IPS-20b (cell line): ENCODE data around the gene CGNL1.

Experiments used
- H3K27ac ChIP-seq: one replicate; pipeline ENCODE4 v1.5.1; 2013; ENCODE audit warnings: low read length
- H3K27me3 ChIP-seq: 2 replicates; pipeline ENCODE4 v1.6.1; 2013; ENCODE audit warnings: mild to moderate bottlenecking, low read length, inconsistent platforms; ENCODE audit not compliant: insufficient read depth
- H3K36me3 ChIP-seq: 2 replicates; pipeline ENCODE4 v1.6.1; 2013; ENCODE audit warnings: low read depth, mild to moderate bottlenecking, inconsistent platforms, low read length, moderate library complexity; ENCODE audit not compliant: insufficient read depth
- H3K4me1 ChIP-seq: 2 replicates; pipeline ENCODE4 v1.6.1; 2013; ENCODE audit warnings: mild to moderate bottlenecking, control low read depth, inconsistent platforms, low read length, moderate library complexity; ENCODE audit not compliant: insufficient read depth
- H3K4me3 ChIP-seq: 2 replicates; pipeline ENCODE4 v1.5.1; 2013; ENCODE audit warnings: mild to moderate bottlenecking, low read length, inconsistent platforms
- H3K9ac ChIP-seq: 2 replicates; pipeline ENCODE4 v1.6.1; 2013; ENCODE audit warnings: low read depth, mild to moderate bottlenecking, inconsistent platforms, low read length, moderate library complexity
- H3K9me3 ChIP-seq: 2 replicates; pipeline ENCODE4 v1.6.1; 2013; ENCODE audit warnings: mild to moderate bottlenecking, low read depth, low read length, inconsistent platforms; ENCODE audit not compliant: insufficient read depth

The CGNL1 gene

GRCh38 chr15:57503911-57504598 is 127.8 kb downstream of the CGNL1 start:
- no peak overlapping the region for H3K9ac ChIP-seq
- H3K27ac ChIP-seq: no peak overlapping the region
- no peaks in the 10 kb centered on the region for H3K9me3 ChIP-seq
- no peaks in the 10 kb centered on the region; the same call in 1 of the 2 replicates for H3K36me3 ChIP-seq
- no peak overlapping the region for H3K4me3 ChIP-seq
- H3K4me1 ChIP-seq: peaks cover 15% of the 10 kb centered on the region
- no peaks in the 10 kb centered on the region for H3K27me3 ChIP-seq

DNA sequence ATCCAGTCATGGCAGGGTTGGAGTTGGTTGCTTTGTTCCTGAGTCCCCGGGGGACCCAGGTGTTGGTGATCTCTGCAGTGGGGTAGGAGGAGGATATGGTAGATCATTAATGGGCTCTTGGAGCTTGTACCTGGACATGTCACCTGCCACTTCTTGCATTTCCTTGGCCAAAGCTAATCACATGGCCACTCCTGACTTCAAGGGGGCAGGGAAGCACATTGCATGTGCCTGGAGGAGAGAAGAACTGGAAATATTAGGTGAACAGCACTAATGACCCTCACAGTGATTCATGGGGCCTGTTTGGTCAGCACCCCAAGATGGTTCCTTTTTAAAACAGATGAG is 128.3 kb downstream of the CGNL1 start:
- H3K27ac ChIP-seq: no peak overlapping the region
- no peak overlapping the region for H3K9ac ChIP-seq
- H3K9me3 ChIP-seq: no peaks in the 10 kb centered on the region
- H3K4me1 ChIP-seq: peaks cover 15% of the 10 kb centered on the region
- H3K4me3 ChIP-seq: no peak overlapping the region
- H3K27me3 ChIP-seq: no peaks in the 10 kb centered on the region
- no peaks in the 10 kb centered on the region; the same call in 1 of the 2 replicates for H3K36me3 ChIP-seq

GRCh38 chr15:57505056-57505715 is 128.9 kb downstream of the CGNL1 start:
- no peak overlapping the region for H3K9ac ChIP-seq
- H3K4me3 ChIP-seq: no peak overlapping the region
- no peak overlapping the region for H3K27ac ChIP-seq
- no peaks in the 10 kb centered on the region for H3K9me3 ChIP-seq
- H3K36me3 ChIP-seq: no peaks in the 10 kb centered on the region; the same call in 1 of the 2 replicates
- no peaks in the 10 kb centered on the region for H3K27me3 ChIP-seq
- H3K4me1 ChIP-seq: peaks cover 15% of the 10 kb centered on the region

DNA sequence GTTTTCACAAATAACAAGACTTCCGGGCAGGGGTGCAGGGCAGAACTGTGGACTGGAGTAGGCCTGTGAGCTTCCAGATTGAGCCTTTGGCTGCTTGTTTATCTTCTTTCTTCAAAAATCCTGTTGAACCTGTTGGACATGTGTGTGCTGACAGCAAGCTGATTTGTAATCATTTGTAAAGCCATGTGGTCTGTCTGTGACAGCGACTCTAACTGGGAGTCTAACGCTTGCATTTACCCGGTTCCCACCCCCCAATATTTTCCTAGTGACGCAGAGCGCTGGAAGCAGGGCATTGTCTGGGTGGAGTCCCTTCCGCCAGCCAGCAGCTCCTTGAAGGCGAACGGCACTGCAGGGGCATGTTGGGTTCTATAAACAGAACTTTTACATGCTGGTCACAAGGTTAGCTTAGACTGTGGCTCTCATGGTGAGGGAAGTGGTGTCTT is 129.7 kb downstream of the CGNL1 start:
- no peak overlapping the region for H3K9ac ChIP-seq
- H3K36me3 ChIP-seq: no peaks in the 10 kb centered on the region; the same call in 1 of the 2 replicates
- H3K4me3 ChIP-seq: no peak overlapping the region
- H3K9me3 ChIP-seq: no peaks in the 10 kb centered on the region
- H3K27ac ChIP-seq: no peak overlapping the region
- peaks cover 15% of the 10 kb centered on the region for H3K4me1 ChIP-seq
- H3K27me3 ChIP-seq: no peaks in the 10 kb centered on the region

GRCh38 chr15:57506422-57506821 is 130.1 kb downstream of the CGNL1 start:
- Histone ChIP-seq H3K9ac (no peak overlapping the region), H3K27me3 (no peaks in the 10 kb centered on the region), H3K27ac (no peak overlapping the region), H3K36me3 (peaks cover 4% of the 10 kb centered on the region; the same call in 1 of the 2 replicates), H3K4me1 (peaks cover 15% of the 10 kb centered on the region), H3K4me3 (no peak overlapping the region), H3K9me3 (no peaks in the 10 kb centered on the region)

- Histone ChIP-seq H3K4me1 (peaks cover 12% of the 10 kb centered on the region), H3K9me3 (no peaks in the 10 kb centered on the region), H3K27me3 (no peaks in the 10 kb centered on the region), H3K9ac (no peak overlapping the region), H3K36me3 (peaks cover 4% of the 10 kb centered on the region; the same call in 1 of the 2 replicates), H3K4me3 (no peak overlapping the region), H3K27ac (no peak overlapping the region)
Observed at GRCh38 chr15:57507111-57507510, 130.8 kb downstream of the CGNL1 start.

- Histone ChIP-seq H3K36me3 (peaks cover 4% of the 10 kb centered on the region; the same call in 1 of the 2 replicates), H3K4me1 (peaks cover 10% of the 10 kb centered on the region), H3K27me3 (no peaks in the 10 kb centered on the region), H3K27ac (no peak overlapping the region), H3K9me3 (no peaks in the 10 kb centered on the region), H3K9ac (no peak overlapping the region), H3K4me3 (no peak overlapping the region)
Observed at GRCh38 chr15:57509126-57509525, 132.8 kb downstream of the CGNL1 start.

GRCh38 chr15:57509965-57510364 is 133.7 kb downstream of the CGNL1 start:
- no peak overlapping the region for H3K4me3 ChIP-seq
- H3K9ac ChIP-seq: no peak overlapping the region
- peaks cover 10% of the 10 kb centered on the region for H3K4me1 ChIP-seq
- no peaks in the 10 kb centered on the region for H3K9me3 ChIP-seq
- H3K36me3 ChIP-seq: peaks cover 4% of the 10 kb centered on the region; the same call in 1 of the 2 replicates
- H3K27ac ChIP-seq: no peak overlapping the region
- no peaks in the 10 kb centered on the region for H3K27me3 ChIP-seq

GRCh38 chr15:57510647-57511046 is 134.3 kb downstream of the CGNL1 start:
- H3K9me3 ChIP-seq: no peaks in the 10 kb centered on the region
- H3K36me3 ChIP-seq: peaks cover 4% of the 10 kb centered on the region; the same call in 1 of the 2 replicates
- no peak overlapping the region for H3K9ac ChIP-seq
- H3K27me3 ChIP-seq: no peaks in the 10 kb centered on the region
- peaks cover 10% of the 10 kb centered on the region; the same call in 1 of the 2 replicates for H3K4me1 ChIP-seq
- H3K27ac ChIP-seq: no peak overlapping the region
- H3K4me3 ChIP-seq: no peak overlapping the region

DNA sequence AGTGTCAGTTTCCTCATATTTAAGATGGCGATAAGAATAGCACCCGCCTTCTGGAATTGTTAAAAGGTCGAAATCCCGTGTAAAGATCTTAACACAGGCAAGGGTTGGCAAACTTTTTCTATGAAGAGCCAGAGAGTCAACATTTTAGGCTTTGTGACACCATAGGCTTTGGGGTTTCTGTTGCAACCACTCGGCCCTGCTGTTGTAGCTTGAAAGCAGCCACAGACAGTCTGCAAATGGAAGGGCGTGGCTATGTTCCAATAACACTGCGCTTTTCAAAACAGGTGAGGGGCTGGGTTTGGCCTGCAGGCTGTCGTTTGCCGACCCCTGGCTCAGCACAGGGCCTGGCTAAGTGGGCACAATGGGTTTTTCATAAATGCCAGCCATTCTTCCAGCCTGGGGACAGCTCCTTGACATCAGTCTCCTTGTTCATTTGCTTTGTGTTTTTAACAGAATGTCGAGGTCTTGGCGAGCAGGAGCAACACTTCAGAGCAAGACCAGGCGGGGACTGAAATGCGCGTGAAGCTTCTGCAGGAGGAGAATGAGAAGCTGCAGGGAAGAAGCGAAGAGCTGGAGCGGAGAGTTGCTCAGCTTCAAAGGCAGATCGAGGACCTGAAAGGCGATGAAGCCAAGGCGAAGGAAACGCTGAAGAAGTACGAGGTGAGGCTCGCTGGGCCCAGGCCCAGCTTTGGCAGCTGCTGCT is 140.2 kb downstream of the CGNL1 start:
- Histone ChIP-seq H3K9me3 (no peaks in the 10 kb centered on the region), H3K27me3 (no peaks in the 10 kb centered on the region), H3K9ac (no peak overlapping the region), H3K27ac (no peak overlapping the region), H3K4me1 (no peaks in the 10 kb centered on the region), H3K36me3 (peaks cover 36% of the 10 kb centered on the region), H3K4me3 (no peak overlapping the region)

DNA sequence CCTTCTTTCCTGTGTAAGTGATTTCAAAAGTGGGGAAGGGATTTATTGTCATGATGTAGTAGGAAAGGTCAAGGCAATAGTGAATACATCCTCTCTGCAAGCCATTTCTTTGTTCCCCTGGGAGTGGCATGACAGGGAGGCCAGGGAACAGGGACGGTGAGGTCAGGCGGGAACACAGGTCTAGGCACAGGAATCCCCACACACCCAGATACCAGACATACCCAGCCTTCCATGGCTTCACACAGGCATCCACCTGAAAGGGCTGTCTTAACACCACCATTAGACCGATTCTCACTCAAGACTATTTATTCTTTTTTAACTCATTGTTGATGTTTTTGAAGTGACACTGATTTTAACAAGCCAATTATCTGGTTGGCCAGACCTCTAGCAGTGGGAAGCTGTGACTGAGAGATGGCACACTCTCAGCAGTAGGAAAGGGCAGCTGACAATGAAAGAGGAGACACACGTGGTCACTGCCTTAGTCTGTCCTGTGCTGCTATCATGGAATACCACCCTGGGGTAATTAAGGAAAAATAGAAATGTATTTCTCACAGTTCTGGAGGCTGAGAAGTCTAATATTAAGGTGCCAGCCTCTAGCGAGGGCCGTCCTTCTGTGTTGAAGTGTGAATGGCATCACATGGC is 140.8 kb downstream of the CGNL1 start:
- Histone ChIP-seq H3K4me1 (no peaks in the 10 kb centered on the region), H3K36me3 (peaks cover 41% of the 10 kb centered on the region), H3K9me3 (no peaks in the 10 kb centered on the region), H3K4me3 (no peak overlapping the region), H3K27me3 (no peaks in the 10 kb centered on the region), H3K27ac (no peak overlapping the region), H3K9ac (no peak overlapping the region)
